NT2/D1 (cell line): Measurements from ENCODE around the gene WDR36.

ENCODE experiments used
- DNase-seq: peaks from one replicate; pipeline ENCODE4 v3.0.0-alpha.2; 2011; ENCODE audit warnings: low read depth, low spot score
- H3K27me3 ChIP-seq: 2 replicates; pipeline ENCODE4 v1.6.0; 2011; ENCODE audit warnings: mild to moderate bottlenecking; ENCODE audit not compliant: insufficient read length, insufficient read depth
- H3K36me3 ChIP-seq: 2 replicates; pipeline ENCODE4 v1.6.1; 2011; ENCODE audit warnings: mild to moderate bottlenecking, low read length, mixed read lengths; ENCODE audit not compliant: insufficient read depth, insufficient read length
- H3K4me1 ChIP-seq: 2 replicates; pipeline ENCODE4 v1.5.1; 2011; ENCODE audit not compliant: insufficient read depth, insufficient read length
- H3K4me3 ChIP-seq: 2 replicates; pipeline ENCODE4 v1.5.1; 2011; ENCODE audit warnings: low read depth; ENCODE audit not compliant: insufficient read length
- H3K9ac ChIP-seq: 2 replicates; pipeline ENCODE4 v1.6.0; 2011; ENCODE audit warnings: low read depth; ENCODE audit not compliant: insufficient read length
- H3K9me3 ChIP-seq: 2 replicates; pipeline ENCODE4 v1.5.1; 2011; ENCODE audit warnings: mild to moderate bottlenecking, low read length; ENCODE audit not compliant: insufficient read depth
- SUZ12 ChIP-seq: IDR thresholded peaks from 2 replicates; pipeline ENCODE4 v1.6.1; 2011; ENCODE audit not compliant: insufficient read length, insufficient read depth; ENCODE audit errors: extremely low read depth
- YY1 ChIP-seq: IDR thresholded peaks from 2 replicates; pipeline ENCODE4 v1.6.1; 2011; ENCODE audit not compliant: insufficient read length, insufficient read depth
- ZNF274 ChIP-seq: IDR thresholded peaks from 2 replicates; pipeline ENCODE4 v1.6.1; 2011; ENCODE audit warnings: mild to moderate bottlenecking, low read depth, low read length

Gene WDR36

DNA sequence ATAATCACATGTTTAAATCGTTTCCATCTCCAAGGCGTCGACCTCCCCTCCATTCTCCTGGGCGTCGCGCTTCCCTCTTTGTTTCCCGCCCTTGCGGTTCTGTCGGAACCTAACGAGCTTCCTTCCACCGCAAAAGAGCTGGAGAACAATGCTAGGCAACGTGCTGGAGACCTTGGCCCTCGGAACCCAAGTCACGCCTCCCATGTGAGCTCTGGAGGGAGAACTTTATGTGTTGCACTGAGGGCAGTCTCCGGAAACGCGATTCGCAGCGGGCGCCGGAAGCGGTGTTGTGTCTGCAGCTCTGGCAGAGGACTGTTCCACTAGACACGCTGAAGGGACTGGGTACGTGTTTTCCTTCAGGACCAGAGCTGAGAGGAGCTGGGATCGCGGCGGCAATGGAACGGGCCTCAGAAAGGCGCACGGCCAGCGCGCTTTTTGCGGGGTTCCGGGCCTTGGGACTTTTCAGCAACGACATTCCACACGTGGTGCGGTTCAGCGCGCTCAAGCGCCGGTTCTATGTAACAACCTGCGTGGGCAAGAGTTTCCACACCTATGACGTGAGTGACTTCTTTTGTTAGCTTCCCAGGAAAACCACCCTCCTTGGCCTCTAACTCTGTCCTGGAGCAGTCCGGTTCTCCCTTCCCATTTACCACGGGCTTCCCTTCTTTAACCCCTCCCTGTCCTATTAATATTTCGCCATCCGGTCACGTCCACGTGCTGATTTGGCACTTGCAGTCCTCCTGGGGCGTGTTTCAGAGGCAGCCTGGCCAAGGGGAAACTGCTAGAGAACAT is at the start of gene WDR36:
TSS of gene WDR36 (plus strand) at position 287 of the 792 bp plus-strand sequence. CDS start at position 396, 109 bp downstream.
- Histone ChIP-seq H3K27me3 (no peaks in the 10 kb centered on the region), H3K36me3 (peaks cover 22% of the 10 kb centered on the region), H3K4me1 (no peaks in the 10 kb centered on the region), H3K9ac (peak within 1 kb of the TSS; percentile 90), H3K9me3 (peaks cover 10% of the 10 kb centered on the region), H3K4me3 (peak within 1 kb of the TSS; percentile 93)
- peak; percentile 81 for DNase-seq
- TF ChIP-seq SUZ12 (no peak), ZNF274 (no peak), YY1 (peak; percentile 25)

DNA sequence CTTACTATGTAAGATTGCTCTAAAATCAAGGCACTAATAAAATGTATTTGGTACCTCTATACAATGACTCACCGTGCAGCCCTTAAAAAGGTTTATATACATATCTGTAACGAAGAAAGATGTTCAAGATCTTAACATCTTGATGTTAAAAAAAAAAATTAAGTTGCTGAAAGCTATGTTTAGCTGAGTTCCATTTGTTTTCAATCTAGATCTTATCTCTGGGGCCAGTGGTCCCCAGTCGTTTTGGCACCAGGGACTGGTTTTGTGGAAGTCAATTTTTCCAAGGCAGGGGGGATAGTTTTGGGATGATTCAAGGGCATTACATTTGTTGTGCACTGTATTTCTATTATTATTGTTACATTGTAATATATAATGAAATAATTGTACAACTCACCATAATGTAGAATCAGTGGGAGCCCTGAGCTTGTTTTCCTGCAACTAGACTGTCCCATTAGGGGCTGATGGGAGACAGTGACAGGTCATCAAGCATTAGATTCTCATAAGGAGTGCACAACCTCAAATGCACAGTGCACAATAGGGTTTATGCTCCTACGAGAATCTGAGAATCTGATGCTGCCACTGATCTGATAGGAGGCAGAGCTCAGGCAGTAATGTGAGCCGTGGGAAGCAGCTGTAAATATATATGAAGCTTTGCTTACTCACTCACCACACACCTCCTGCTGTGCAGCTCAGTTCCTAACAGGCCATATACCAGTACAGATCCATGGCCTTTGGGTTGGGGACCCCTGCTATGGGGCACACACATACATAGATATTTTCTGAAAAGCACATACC is 48.2 kb upstream of the WDR36 start:
- H3K36me3 ChIP-seq, result no peaks in the 10 kb centered on the region
- no peak overlapping the region for H3K9ac ChIP-seq
- H3K27me3 ChIP-seq, result no peaks in the 10 kb centered on the region
- H3K4me3 ChIP-seq, result no peak overlapping the region
- peak; percentile 2 for DNase-seq
- no peaks in the 10 kb centered on the region for H3K9me3 ChIP-seq
- H3K4me1 ChIP-seq, result no peaks in the 10 kb centered on the region
- TF ChIP-seq ZNF274 (no peak), SUZ12 (no peak), YY1 (no peak)

DNA sequence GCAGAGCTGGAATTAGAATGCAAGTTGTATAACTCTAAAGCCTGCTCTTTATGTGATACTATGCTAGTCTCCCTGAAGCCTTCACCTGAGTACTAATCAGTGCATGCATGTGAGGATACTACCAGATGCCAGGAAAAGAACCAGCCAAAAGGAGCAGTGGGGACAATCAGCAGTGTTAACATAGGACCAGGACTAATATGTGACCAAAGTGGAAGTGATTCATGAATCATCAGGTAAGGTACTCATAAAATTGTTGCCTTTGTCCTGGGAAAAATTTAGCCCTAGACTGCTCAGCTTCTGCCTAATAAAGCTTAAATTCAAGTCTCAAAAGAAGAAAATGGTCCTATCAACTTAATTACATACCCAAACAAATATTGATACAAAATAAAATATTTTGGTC is 34.1 kb upstream of the WDR36 start:
- Histone ChIP-seq H3K27me3 (no peaks in the 10 kb centered on the region), H3K9me3 (no peaks in the 10 kb centered on the region), H3K4me3 (no peak overlapping the region), H3K4me1 (no peaks in the 10 kb centered on the region), H3K9ac (no peak overlapping the region), H3K36me3 (no peaks in the 10 kb centered on the region)
- DNase-seq, result no peak
- TF ChIP-seq ZNF274, result no peak

DNA sequence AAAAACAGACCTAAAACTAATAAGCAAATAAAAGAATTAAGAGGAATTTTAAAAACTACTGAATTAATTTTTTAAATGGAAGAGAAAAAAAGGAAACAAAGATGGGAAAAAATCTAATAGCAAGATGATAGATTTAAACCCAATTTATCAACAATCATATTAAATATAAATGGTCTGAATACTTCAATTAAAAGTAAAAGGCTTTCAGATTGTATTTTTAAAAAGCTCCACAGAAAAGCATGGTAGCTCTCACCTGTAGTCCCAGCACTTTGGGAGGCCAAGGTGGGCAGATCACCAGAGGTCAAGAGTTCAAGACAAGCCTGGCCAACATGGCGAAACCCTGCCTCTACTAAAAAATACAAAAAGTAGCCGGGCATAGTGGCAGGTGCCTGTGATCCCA is 32.0 kb upstream of the WDR36 start:
- Histone ChIP-seq H3K9me3 (no peaks in the 10 kb centered on the region), H3K4me1 (no peaks in the 10 kb centered on the region), H3K27me3 (no peaks in the 10 kb centered on the region), H3K36me3 (no peaks in the 10 kb centered on the region), H3K9ac (no peak overlapping the region), H3K4me3 (no peak overlapping the region)
- TF ChIP-seq SUZ12, result no peak
- TF ChIP-seq ZNF274, result no peak
- DNase-seq, result no peak

DNA sequence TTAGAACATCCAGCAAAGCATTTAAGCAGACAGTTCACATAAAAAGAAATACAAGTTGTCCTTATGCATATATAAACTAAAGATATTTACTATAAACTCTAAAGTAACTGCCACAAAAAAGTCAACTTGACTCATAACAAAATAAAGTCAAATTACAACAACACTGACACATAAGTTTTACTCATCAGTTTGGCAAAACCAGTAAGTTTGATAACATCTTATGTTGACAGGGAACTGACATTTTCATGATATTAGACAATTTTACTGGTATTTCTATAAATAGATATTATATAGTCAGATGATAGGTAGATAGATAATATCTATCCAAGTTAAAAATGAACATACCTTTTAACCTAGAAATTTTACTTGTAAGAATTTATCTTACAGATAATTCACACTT is 30.5 kb upstream of the WDR36 start:
- Histone ChIP-seq H3K27me3 (no peaks in the 10 kb centered on the region), H3K4me1 (no peaks in the 10 kb centered on the region), H3K9me3 (no peaks in the 10 kb centered on the region), H3K9ac (no peak overlapping the region), H3K4me3 (no peak overlapping the region), H3K36me3 (no peaks in the 10 kb centered on the region)
- no peak for DNase-seq
- TF ChIP-seq ZNF274 (no peak), YY1 (no peak), SUZ12 (no peak)

DNA sequence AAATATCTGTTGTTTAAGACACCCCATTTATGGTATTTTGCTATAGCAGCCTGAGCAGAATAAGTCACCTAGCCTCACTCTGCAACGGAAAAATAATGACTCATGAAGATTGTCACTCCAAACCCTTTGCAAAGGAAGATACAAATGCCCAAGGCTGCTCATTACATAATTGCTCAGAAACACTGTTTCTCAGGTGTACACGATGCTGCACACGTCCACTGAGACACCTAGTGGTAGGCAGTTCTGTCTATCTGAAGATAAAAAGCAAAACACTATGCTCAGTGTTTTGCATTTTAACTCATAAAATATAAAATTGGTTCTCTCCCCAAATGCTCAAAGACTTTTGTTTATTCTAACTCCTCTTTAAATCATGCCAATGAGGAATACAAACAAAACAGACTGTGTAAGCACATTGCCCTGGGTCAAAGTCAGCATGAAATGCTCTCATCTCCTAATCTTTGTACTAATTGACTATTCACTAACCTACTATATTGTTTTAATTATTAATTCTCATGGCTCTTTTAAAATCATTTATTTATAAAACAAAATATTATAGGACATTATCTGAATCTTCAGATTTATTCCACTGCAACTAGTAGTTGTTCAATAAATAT is 28.3 kb upstream of the WDR36 start:
- Histone ChIP-seq H3K9ac (no peak overlapping the region), H3K4me1 (no peaks in the 10 kb centered on the region), H3K36me3 (no peaks in the 10 kb centered on the region), H3K9me3 (no peaks in the 10 kb centered on the region), H3K27me3 (peaks cover 11% of the 10 kb centered on the region), H3K4me3 (no peak overlapping the region)
- TF ChIP-seq ZNF274, result no peak
- no peak for DNase-seq

DNA sequence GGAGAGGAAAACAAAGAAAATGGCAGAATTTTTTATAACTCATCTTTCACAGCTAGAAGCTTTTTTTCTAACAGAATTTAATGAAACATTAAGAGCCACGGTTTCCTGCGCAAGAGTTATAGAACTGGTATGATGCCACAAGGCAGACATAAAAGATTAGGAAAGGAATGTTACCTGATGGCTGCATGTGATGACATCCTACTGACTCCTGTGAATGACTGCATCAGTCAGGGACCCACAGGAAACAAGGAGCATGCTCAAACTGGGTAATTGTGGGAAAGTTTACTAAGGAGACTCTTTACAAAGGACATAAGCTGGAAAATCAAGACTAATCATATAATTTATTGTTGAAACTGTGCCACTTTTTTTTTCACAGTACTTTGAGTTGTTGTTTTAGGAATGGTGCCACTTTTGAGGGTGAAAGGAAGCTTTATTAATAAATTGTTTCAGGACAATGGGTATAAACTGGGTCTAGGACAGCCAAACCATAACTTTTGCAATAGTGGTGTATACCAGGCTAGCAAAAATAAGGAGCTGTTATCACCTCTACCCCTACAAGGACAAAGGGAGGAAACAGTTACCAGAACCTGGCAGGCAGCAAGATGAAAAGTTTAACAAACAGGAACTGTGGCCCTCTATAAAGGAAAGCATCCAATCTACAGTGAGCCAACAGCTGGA is 25.7 kb upstream of the WDR36 start:
- Histone ChIP-seq H3K9ac (no peak overlapping the region), H3K4me1 (no peaks in the 10 kb centered on the region), H3K9me3 (no peaks in the 10 kb centered on the region), H3K4me3 (no peak overlapping the region), H3K36me3 (no peaks in the 10 kb centered on the region), H3K27me3 (peaks cover 37% of the 10 kb centered on the region)
- DNase-seq, result no peak
- TF ChIP-seq SUZ12, result no peak
- no peak for TF ChIP-seq ZNF274
- no peak for TF ChIP-seq YY1
